ENCODE data around the gene IFNL2.
A peak's percentile ranks its signal among the peaks of the same experiment; 100 is the strongest.
"Not testable (repeated sequence)": the region's sequence is repeated elsewhere in the genome, so short reads cannot be mapped to it uniquely, and the experiment has no call there.

IFNL2 gene

DNA sequence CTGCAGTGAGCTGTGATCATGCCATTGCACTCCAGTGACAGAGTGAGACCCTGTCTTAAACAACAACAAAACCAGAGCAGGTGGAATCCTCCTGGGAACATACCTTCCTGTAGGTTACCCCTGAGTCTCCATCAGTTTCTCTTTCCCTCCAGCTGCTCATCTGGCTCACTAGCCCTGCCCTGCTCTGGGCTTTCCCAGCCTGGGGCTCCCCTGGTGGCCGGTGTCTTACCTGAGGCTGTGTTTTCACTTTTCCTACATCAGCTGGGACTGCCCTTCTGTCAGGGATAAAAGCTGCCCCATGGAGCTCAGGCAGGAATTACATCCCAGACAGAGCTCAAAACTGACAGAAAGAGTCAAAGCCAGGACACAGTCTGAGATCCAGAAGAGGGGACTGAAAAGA lies at the start of gene IFNL2:
IFNL2 (plus strand) TSS at position 312 of the 400 bp plus-strand sequence. CDS start 173 bp downstream, outside the sequence.
- not testable (repeated sequence) for H3K27ac ChIP-seq

DNA sequence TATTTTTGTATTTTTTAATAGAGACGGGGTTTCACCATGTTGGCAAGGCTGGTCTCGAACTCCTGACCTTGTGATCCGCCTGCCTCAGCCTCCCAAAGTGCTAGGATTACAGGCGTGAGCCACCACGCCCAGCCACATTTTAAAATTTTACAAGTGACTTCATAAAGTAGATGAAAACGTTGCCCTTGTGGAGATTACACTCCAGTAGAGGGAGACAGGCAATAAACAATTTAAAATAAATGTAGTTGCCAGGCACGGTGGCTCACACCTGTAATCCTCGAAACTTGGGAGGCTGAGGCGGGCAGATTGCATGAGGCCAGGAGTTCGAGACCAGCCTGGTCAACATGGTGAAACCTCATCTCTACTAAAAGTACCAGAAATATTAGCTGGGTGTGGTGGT lies 49.1 kb upstream of the IFNL2 start:
- H3K27ac ChIP-seq = not testable (repeated sequence)

DNA sequence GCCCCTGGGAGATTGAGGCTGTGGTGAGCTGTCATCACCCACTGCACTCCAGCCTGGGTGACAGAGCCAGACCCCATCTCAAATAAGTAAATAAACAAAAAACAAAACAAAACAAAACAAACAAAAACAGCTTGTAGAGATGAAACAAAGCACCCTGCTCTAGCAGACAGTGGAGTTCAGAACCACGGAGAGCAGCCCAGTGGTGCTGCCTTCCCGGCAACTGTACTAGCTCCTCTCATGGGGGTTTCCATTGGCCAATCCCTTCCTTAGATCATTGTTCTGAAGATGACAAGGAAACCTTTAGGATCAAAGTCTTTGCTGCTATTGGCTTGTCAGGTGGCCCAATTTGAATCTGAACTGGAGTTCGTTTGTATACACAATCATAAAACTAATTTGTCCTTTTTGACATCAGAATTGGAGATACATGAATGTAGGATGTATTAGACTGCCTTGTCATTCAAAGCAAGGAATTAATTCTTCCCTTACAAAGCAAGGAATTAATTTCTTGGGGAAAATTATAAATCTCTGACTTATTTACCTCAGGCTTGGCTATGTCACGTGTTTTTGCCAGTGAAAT lies 44.4 kb upstream of the IFNL2 start:
- TF ChIP-seq ZFX (IDR thresholded peaks at IDR 0.05) = no peak
- TF ChIP-seq, protein P1, sequence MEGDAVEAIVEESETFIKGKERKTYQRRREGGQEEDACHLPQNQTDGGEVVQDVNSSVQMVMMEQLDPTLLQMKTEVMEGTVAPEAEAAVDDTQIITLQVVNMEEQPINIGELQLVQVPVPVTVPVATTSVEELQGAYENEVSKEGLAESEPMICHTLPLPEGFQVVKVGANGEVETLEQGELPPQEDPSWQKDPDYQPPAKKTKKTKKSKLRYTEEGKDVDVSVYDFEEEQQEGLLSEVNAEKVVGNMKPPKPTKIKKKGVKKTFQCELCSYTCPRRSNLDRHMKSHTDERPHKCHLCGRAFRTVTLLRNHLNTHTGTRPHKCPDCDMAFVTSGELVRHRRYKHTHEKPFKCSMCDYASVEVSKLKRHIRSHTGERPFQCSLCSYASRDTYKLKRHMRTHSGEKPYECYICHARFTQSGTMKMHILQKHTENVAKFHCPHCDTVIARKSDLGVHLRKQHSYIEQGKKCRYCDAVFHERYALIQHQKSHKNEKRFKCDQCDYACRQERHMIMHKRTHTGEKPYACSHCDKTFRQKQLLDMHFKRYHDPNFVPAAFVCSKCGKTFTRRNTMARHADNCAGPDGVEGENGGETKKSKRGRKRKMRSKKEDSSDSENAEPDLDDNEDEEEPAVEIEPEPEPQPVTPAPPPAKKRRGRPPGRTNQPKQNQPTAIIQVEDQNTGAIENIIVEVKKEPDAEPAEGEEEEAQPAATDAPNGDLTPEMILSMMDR (conservative IDR thresholded peaks at IDR 0.05) = no peak
- no peak overlapping the region for H3K27ac ChIP-seq

DNA sequence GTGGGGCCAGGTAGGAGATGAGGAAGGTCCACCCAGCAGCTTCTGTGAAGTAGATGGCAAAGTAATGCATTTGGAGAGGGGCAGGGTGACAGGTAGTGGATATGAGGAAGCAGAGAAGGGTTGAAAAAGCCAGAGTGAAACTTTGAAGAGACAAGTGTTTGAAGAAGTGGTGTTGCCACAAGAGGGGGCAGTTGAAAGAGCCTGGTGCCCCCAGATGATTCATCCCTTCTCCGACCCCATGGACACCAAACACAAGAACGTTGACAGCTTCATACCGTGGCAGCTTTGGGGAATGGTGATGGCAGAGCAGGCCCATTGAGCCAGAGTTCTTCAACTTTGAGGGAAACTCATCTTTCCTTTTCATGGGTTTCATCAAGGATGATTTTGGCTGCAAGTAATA lies 43.3 kb upstream of the IFNL2 start:
- no peak for TF ChIP-seq ZFX (IDR thresholded peaks at IDR 0.05)
- TF ChIP-seq, protein P1 (conservative IDR thresholded peaks at IDR 0.05) = no peak
- no peak overlapping the region for H3K27ac ChIP-seq

DNA sequence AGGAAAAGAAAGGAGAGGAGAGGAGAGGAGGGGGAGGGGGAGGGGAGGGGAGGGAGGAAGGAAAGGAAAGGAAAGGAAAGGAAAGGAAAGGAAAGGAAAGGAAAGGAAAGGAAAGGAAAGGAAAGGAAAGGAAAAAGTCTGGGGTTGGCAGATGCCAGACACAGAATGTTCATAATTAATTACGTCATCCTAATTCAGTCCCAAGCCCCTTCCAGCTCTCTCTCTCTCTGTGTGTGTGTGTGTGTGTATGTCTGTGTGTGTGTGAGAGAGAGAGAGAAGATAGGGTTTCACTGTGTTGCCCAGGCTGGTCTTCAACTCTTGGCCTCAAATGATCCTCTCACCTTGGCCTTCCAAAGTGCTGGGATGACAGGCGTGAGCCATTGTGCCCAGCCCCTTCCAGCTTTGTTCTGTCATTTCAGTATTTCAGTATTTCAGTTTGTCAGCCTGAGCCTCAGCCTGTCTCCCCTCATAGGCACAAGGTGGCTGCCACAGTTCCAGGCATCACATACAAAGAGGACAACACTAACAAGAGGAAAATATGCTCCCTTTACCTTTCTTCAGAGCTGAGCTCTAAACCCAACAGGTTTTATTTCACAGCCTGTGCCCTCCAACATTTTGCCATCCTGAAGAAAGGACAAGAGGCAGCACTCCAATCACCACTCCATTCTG lies 38.0 kb upstream of the IFNL2 start:
- no peak for TF ChIP-seq ZFX (IDR thresholded peaks at IDR 0.05)
- TF ChIP-seq, protein P1 (conservative IDR thresholded peaks at IDR 0.05) = no peak
- no peak overlapping the region for H3K27ac ChIP-seq

DNA sequence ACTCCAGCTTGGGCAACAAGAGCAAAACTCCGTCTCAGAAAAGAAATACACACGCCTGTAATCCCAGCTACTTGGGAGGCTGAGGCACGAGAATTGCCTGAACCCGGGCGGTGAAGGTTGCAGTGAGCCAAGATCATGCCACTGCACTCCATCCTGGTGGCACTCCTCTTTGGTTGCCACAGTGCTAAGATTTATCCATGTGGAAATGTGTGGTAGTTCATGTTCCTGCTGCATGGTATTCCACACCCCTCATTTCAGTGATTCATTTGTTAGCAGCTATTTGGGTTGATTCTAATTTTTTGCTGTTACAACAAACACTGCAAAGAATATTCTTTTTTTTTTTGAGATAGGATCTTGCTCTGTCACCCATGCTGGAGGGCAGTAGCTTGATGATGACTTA lies 35.5 kb upstream of the IFNL2 start:
- H3K27ac ChIP-seq = no peak overlapping the region
- no peak for TF ChIP-seq ZFX (IDR thresholded peaks at IDR 0.05)
- TF ChIP-seq, protein P1 (conservative IDR thresholded peaks at IDR 0.05) = no peak

DNA sequence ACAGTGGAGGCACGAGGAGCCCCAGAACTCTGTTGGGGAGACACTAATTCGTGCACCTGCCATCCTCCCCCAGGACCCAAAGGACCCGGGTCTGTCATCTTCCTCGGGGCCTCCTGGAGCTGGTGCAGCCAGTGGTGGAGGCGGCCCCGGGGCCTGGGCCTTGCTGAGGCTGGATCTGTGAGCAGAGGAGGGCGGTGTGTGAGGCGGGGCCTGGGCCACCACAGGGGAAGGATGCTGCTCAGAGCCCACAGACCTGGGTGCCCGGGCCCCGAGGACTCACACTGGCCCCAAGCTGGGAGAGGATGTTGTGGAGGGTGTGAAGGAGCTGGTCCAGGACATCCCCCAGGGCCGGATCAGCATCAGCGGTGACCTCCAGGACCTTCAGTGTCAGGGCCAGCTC lies 31.7 kb upstream of the IFNL2 start:
- no peak overlapping the region for H3K27ac ChIP-seq
- TF ChIP-seq, protein P1 (conservative IDR thresholded peaks at IDR 0.05) = no peak
- TF ChIP-seq ZFX (IDR thresholded peaks at IDR 0.05) = no peak

DNA sequence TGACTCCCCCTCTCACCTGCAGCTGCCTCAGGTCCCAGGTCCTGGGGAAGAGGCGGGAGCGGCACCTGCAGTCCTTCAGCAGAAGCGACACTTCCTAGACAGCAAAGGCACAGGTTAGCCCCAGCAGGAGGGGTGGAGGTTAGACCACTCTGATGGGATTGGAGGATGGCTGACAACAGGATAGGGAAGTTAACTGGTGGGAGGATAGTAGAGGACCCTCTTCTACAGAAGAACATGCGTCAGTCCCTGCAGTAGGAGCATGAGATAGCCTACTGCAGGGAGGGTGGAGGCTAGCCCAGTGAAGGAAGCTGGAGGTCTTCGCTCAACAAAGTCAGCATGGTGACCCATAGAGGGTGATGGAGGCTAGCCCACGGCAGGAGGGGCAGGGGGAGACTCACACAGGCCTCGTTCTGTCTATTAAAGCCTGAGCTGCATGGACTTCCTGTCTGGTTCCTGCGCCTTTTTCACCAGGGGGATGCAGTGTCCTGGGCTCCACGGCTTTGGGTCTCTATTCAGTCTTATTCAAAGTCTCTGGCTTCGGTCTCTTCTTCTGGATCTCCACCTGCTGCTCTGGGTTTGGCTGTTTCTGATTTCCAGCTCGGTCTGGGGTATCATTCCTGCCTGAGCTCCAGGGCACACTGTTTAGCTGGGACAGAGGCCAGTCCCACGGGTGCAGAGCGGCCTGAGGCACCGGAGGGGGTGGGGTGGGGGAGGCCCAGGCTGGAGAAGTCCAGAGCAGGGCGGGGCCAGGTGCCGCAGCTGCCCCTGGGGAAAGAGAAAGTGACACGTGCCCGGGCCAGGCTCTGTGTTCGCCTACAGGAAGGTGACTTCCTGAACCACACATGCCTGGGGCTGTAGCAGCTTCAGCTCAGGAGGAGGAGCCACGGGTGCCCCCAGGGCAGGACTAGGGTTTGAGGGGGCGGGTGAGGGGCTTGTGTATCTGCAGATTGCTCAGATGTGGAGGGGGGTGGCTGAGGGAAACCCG lies 30.7 kb upstream of the IFNL2 start:
- H3K27ac ChIP-seq = peak overlapping the region; percentile 42
- TF ChIP-seq, protein P1 (conservative IDR thresholded peaks at IDR 0.05) = no peak
- TF ChIP-seq ZFX (IDR thresholded peaks at IDR 0.05) = no peak

Measured in C4-2B (cell line).